ENCODE results near the gene CIPC.

The CIPC gene

GRCh38 chr14:77071938-77072388 is 26.1 kb upstream of the CIPC start:
- Histone ChIP-seq H3K4me3 (ENCODE audit: insufficient read depth, low read depth, low read length, poor library complexity, severe bottlenecking) (no peak overlapping the region), H3K27me3 (replicated peaks; ENCODE audit: control insufficient read depth, insufficient read depth, low read length, poor library complexity, severe bottlenecking) (no peaks in the 10 kb centered on the region), H3K27ac (ENCODE audit: insufficient read depth, low read length, poor library complexity, severe bottlenecking) (no peak overlapping the region), H3K9me3 (ENCODE audit: control insufficient read depth, low read length) (no peaks in the 10 kb centered on the region), H3K4me1 (ENCODE audit: control insufficient read depth, insufficient read depth, low read length, poor library complexity, severe bottlenecking) (peaks cover 3% of the 10 kb centered on the region), H3K36me3 (ENCODE audit: control insufficient read depth, insufficient read depth, low read length) (no peaks in the 10 kb centered on the region)
- no peak for DNase-seq

GRCh38 chr14:77074969-77075368 is 23.1 kb upstream of the CIPC start:
- H3K27ac ChIP-seq (ENCODE audit: insufficient read depth, low read length, poor library complexity, severe bottlenecking): no peak overlapping the region

GRCh38 chr14:77076113-77076631 is 21.9 kb upstream of the CIPC start:
- Histone ChIP-seq H3K4me1 (ENCODE audit: control insufficient read depth, insufficient read depth, low read length, poor library complexity, severe bottlenecking) (no peaks in the 10 kb centered on the region), H3K4me3 (ENCODE audit: insufficient read depth, low read depth, low read length, poor library complexity, severe bottlenecking) (no peak overlapping the region), H3K9me3 (ENCODE audit: control insufficient read depth, low read length) (no peaks in the 10 kb centered on the region), H3K36me3 (ENCODE audit: control insufficient read depth, insufficient read depth, low read length) (no peaks in the 10 kb centered on the region), H3K27ac (ENCODE audit: insufficient read depth, low read length, poor library complexity, severe bottlenecking) (no peak overlapping the region), H3K27me3 (replicated peaks; ENCODE audit: control insufficient read depth, insufficient read depth, low read length, poor library complexity, severe bottlenecking) (no peaks in the 10 kb centered on the region)
- DNase-seq: no peak

More at GRCh38 chr14:77074969-77075368, 23.1 kb upstream of the CIPC start:
- Histone ChIP-seq H3K36me3 (ENCODE audit: control insufficient read depth, insufficient read depth, low read length) (no peaks in the 10 kb centered on the region), H3K9me3 (ENCODE audit: control insufficient read depth, low read length) (no peaks in the 10 kb centered on the region), H3K4me3 (ENCODE audit: insufficient read depth, low read depth, low read length, poor library complexity, severe bottlenecking) (no peak overlapping the region), H3K4me1 (ENCODE audit: control insufficient read depth, insufficient read depth, low read length, poor library complexity, severe bottlenecking) (no peaks in the 10 kb centered on the region), H3K27me3 (replicated peaks; ENCODE audit: control insufficient read depth, insufficient read depth, low read length, poor library complexity, severe bottlenecking) (no peaks in the 10 kb centered on the region)
- no peak for DNase-seq

GRCh38 chr14:77077040-77077439 is 21.0 kb upstream of the CIPC start:
- H3K4me1 ChIP-seq (ENCODE audit: control insufficient read depth, insufficient read depth, low read length, poor library complexity, severe bottlenecking): no peaks in the 10 kb centered on the region
- no peaks in the 10 kb centered on the region for H3K27me3 ChIP-seq (replicated peaks; ENCODE audit: control insufficient read depth, insufficient read depth, low read length, poor library complexity, severe bottlenecking)
- no peaks in the 10 kb centered on the region for H3K36me3 ChIP-seq (ENCODE audit: control insufficient read depth, insufficient read depth, low read length)
- no peak overlapping the region for H3K4me3 ChIP-seq (ENCODE audit: insufficient read depth, low read depth, low read length, poor library complexity, severe bottlenecking)
- no peak for DNase-seq
- no peaks in the 10 kb centered on the region for H3K9me3 ChIP-seq (ENCODE audit: control insufficient read depth, low read length)
- no peak overlapping the region for H3K27ac ChIP-seq (ENCODE audit: insufficient read depth, low read length, poor library complexity, severe bottlenecking)

GRCh38 chr14:77082356-77082755 is 15.7 kb upstream of the CIPC start:
- Histone ChIP-seq H3K36me3 (ENCODE audit: control insufficient read depth, insufficient read depth, low read length) (no peaks in the 10 kb centered on the region), H3K27ac (ENCODE audit: insufficient read depth, low read length, poor library complexity, severe bottlenecking) (no peak overlapping the region), H3K27me3 (replicated peaks; ENCODE audit: control insufficient read depth, insufficient read depth, low read length, poor library complexity, severe bottlenecking) (no peaks in the 10 kb centered on the region), H3K4me1 (ENCODE audit: control insufficient read depth, insufficient read depth, low read length, poor library complexity, severe bottlenecking) (no peaks in the 10 kb centered on the region), H3K4me3 (ENCODE audit: insufficient read depth, low read depth, low read length, poor library complexity, severe bottlenecking) (no peak overlapping the region), H3K9me3 (ENCODE audit: control insufficient read depth, low read length) (no peaks in the 10 kb centered on the region)
- DNase-seq: no peak

- Histone ChIP-seq H3K9me3 (ENCODE audit: control insufficient read depth, low read length) (no peaks in the 10 kb centered on the region), H3K4me3 (ENCODE audit: insufficient read depth, low read depth, low read length, poor library complexity, severe bottlenecking) (no peak overlapping the region), H3K27me3 (replicated peaks; ENCODE audit: control insufficient read depth, insufficient read depth, low read length, poor library complexity, severe bottlenecking) (no peaks in the 10 kb centered on the region), H3K36me3 (ENCODE audit: control insufficient read depth, insufficient read depth, low read length) (no peaks in the 10 kb centered on the region), H3K4me1 (ENCODE audit: control insufficient read depth, insufficient read depth, low read length, poor library complexity, severe bottlenecking) (no peaks in the 10 kb centered on the region), H3K27ac (ENCODE audit: insufficient read depth, low read length, poor library complexity, severe bottlenecking) (no peak overlapping the region)
- DNase-seq: no peak
These were observed 15.0 kb upstream of the CIPC start for GRCh38 chr14:77083082-77083481.

- H3K9me3 ChIP-seq (ENCODE audit: control insufficient read depth, low read length): no peaks in the 10 kb centered on the region
- H3K4me1 ChIP-seq (ENCODE audit: control insufficient read depth, insufficient read depth, low read length, poor library complexity, severe bottlenecking): no peaks in the 10 kb centered on the region
- no peaks in the 10 kb centered on the region for H3K36me3 ChIP-seq (ENCODE audit: control insufficient read depth, insufficient read depth, low read length)
- DNase-seq: no peak
- H3K4me3 ChIP-seq (ENCODE audit: insufficient read depth, low read depth, low read length, poor library complexity, severe bottlenecking): no peak overlapping the region
- H3K27me3 ChIP-seq (replicated peaks; ENCODE audit: control insufficient read depth, insufficient read depth, low read length, poor library complexity, severe bottlenecking): no peaks in the 10 kb centered on the region
- H3K27ac ChIP-seq (ENCODE audit: insufficient read depth, low read length, poor library complexity, severe bottlenecking): no peak overlapping the region
These were observed 13.1 kb upstream of the CIPC start for GRCh38 chr14:77084985-77085384.

GRCh38 chr14:77085538-77085937 is 12.5 kb upstream of the CIPC start:
- no peaks in the 10 kb centered on the region for H3K4me1 ChIP-seq (ENCODE audit: control insufficient read depth, insufficient read depth, low read length, poor library complexity, severe bottlenecking)
- no peaks in the 10 kb centered on the region for H3K36me3 ChIP-seq (ENCODE audit: control insufficient read depth, insufficient read depth, low read length)
- H3K9me3 ChIP-seq (ENCODE audit: control insufficient read depth, low read length): no peaks in the 10 kb centered on the region
- H3K27me3 ChIP-seq (replicated peaks; ENCODE audit: control insufficient read depth, insufficient read depth, low read length, poor library complexity, severe bottlenecking): no peaks in the 10 kb centered on the region
- no peak overlapping the region for H3K4me3 ChIP-seq (ENCODE audit: insufficient read depth, low read depth, low read length, poor library complexity, severe bottlenecking)
- no peak overlapping the region for H3K27ac ChIP-seq (ENCODE audit: insufficient read depth, low read length, poor library complexity, severe bottlenecking)
- no peak for DNase-seq

GRCh38 chr14:77086017-77086727 is 11.9 kb upstream of the CIPC start:
- H3K4me1 ChIP-seq (ENCODE audit: control insufficient read depth, insufficient read depth, low read length, poor library complexity, severe bottlenecking): no peaks in the 10 kb centered on the region
- no peak overlapping the region for H3K27ac ChIP-seq (ENCODE audit: insufficient read depth, low read length, poor library complexity, severe bottlenecking)
- H3K9me3 ChIP-seq (ENCODE audit: control insufficient read depth, low read length): no peaks in the 10 kb centered on the region

GRCh38 chr14:77086951-77087350 is 11.1 kb upstream of the CIPC start:
- H3K36me3 ChIP-seq (ENCODE audit: control insufficient read depth, insufficient read depth, low read length): no peaks in the 10 kb centered on the region
- no peaks in the 10 kb centered on the region for H3K27me3 ChIP-seq (replicated peaks; ENCODE audit: control insufficient read depth, insufficient read depth, low read length, poor library complexity, severe bottlenecking)
- H3K27ac ChIP-seq (ENCODE audit: insufficient read depth, low read length, poor library complexity, severe bottlenecking): no peak overlapping the region

More at GRCh38 chr14:77086017-77086727, 11.9 kb upstream of the CIPC start:
- no peaks in the 10 kb centered on the region for H3K36me3 ChIP-seq (ENCODE audit: control insufficient read depth, insufficient read depth, low read length)
- DNase-seq: peak in 1 of 3 donors; percentile 9
- H3K27me3 ChIP-seq (replicated peaks; ENCODE audit: control insufficient read depth, insufficient read depth, low read length, poor library complexity, severe bottlenecking): no peaks in the 10 kb centered on the region
- no peak overlapping the region for H3K4me3 ChIP-seq (ENCODE audit: insufficient read depth, low read depth, low read length, poor library complexity, severe bottlenecking)

More at GRCh38 chr14:77086951-77087350, 11.1 kb upstream of the CIPC start:
- no peak for DNase-seq
- Histone ChIP-seq H3K4me1 (ENCODE audit: control insufficient read depth, insufficient read depth, low read length, poor library complexity, severe bottlenecking) (no peaks in the 10 kb centered on the region), H3K4me3 (ENCODE audit: insufficient read depth, low read depth, low read length, poor library complexity, severe bottlenecking) (no peak overlapping the region), H3K9me3 (ENCODE audit: control insufficient read depth, low read length) (no peaks in the 10 kb centered on the region)
